D341Med (cell line): ENCODE data around the gene SLC12A7.
"Not testable (repeated sequence)": the region's sequence is repeated elsewhere in the genome, so short reads cannot be mapped to it uniquely, and the experiment has no call there.

ENCODE experiments used
- DNase-seq: peaks from one replicate; pipeline ENCODE4 v3.0.0; 2012; ENCODE audit warnings: low spot score

Gene SLC12A7

DNA sequence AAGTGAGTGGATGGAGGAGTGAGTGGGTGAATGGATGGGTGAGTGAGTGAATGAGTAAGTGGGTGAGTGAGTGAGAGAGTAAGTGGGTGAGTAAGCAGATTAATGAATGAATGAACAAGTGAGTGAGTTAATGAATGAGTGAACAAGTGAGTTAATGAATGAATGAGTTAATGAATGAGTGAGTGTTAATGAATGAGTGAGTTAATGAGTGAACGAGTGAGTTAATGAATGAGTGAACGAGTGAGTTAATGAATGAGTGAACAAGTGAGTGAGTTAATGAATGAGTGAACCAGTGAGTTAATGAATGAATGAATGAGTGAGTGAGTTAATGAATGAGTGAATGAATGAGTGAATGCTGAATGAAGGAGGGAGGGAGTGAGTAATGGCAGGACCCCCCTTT lies 76.9 kb downstream of the SLC12A7 start:
- DNase-seq, result no peak

DNA sequence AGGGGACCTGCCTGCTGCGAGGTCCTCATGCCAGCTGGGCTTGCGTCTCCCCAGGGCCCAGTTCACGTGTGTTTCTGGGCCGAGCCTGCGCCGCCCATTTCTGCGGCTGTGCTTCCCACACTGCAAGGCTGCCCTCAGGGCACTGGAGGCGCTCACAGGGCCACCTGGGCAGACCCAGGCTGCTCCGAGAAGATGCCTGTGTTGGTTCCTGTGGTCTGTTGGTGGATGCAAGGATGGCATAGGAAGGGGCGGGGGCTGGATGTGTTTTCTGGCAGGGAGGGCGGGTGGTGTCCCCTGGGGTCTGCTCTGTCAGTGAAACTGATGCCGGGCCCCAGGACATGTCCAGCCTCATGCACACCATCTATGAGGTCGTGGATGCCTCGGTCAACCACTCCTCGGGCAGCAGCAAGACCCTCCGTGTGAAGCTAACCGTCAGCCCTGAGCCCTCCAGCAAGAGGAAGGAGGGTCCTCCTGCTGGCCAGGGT lies 77.4 kb downstream of the SLC12A7 start:
- DNase-seq, result no peak

DNA sequence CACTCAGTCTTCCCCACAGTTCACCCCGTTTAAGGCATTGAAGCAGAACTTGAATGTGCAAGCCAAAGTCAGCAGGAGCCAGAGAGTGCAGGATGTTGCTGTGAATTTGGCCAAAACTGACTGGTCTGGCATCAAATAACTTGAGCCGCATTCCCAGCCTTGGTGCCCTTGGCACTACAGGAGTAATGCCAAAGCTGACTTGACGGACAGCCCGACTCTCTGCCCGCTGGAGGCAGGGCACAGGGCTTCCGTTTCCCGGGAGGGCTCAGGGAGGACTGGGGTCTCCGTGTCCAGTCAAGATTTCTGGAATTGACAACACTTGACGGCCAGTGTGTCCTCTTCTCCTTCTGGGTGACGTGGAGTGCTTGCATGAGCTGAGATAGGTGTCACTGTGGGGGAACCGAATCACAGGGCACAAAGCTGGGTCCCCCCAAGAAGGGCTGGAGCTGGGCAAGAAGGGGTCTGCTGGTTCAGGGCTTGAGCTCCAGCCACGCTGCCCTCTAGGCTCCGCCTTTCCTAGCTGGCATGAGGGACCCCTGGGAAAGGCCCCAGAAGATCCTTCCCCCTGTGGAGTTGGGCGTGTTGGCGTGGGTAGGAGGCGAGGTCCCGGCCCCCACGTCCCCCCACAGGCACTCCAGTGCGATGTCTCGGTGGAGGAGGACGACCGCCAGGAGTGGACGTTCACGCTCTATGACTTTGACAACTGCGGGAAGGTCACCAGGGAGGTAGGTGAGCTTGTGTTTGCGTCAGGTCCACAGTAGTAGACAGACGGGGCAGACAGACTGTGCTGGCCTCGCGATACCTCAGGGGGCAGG lies 78.0 kb downstream of the SLC12A7 start:
- DNase-seq, result no peak

DNA sequence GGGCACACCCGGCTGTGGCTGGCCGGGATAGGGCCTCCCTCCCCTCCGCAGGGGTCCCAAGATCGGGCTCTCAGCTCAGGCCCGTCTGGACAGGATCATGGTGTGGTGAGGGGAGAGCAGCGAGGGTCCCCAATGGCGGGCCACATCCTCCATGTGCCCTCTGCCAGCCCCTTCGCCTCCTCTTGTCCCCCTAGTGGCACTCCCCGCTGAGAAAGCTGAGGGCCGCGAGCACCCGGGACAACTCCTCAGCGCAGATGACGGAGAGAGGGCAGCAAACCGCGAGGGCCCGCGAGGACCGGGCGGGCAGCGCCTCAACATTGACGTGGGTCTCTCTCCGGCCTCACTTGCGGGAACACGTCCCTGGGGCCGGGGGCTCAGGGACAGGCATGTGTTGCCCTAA lies 78.7 kb downstream of the SLC12A7 start:
- no peak for DNase-seq

DNA sequence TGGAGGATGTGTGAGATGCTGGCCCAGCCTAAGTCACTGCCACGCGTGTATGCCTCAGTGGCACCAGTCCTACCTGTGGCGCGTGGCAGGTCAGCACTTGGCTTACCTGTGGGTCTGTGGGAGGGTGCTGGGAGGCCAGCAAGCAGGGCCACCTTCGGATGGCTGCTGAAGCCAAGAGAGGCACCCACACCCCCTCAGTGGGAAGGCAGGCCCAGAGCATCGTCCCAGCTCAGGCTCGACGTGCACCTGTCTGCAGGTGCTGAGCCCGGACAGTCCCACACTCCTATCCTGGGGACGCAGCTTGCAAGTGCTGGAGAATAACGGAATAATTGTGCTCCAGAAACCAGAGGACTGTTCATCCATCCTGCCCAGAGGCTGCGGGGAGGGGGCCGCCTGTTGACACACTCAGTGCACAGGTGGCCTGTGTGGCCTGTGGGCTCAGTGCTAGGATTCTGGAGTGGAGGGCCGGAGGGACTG lies 79.3 kb downstream of the SLC12A7 start:
- no peak for DNase-seq

DNA sequence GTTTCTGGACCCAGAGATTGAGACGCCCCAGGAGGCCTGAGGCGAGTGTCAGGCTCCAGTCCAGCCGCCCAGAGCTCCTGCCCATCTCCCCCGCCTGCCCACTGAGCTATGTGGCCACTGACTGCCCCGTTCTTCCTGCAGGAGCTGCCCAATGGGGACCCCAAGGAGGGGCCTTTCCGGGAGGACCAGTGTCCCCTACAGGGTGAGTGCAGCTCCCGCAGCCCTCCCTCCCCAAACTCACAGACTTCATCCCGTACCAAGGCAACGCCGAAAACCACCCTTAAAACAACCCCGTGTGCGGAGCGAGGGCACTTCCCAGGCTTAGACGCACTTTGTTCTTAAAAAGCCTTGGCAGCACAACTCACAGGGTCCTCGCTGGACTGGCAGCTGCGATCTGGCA lies 79.9 kb downstream of the SLC12A7 start:
- DNase-seq, result no peak

DNA sequence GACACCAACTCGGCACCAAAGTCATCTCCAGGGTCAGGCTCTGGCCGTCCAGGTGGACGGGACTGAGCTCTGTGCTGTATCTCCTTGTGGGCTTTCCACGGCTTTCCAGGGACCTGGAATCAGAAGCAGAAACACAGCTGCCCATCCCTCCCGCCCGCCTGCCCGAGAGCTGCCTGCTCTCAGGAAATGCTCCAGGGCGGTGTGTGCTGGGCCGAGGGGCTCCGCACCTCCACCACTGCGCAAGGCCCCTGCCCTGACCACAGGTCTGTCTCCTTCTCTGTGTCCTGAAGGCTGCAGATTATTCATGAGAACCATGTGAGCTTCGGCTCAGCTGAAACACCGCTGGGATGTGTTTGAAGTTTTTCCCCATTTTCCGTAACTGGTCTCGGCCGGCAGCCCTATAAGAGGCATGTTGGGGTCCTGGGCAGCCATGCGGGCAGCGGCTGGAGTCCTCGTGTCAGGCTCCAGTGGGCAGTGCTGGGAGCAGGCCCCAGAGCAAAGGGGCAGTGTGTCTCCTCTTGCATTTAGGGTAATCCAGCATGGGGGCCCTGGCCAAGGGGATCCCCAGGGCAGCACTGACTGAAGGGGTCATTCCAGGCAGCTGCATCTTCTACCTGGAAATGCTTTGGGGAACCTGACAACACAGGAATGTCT lies 80.4 kb downstream of the SLC12A7 start:
- no peak for DNase-seq

DNA sequence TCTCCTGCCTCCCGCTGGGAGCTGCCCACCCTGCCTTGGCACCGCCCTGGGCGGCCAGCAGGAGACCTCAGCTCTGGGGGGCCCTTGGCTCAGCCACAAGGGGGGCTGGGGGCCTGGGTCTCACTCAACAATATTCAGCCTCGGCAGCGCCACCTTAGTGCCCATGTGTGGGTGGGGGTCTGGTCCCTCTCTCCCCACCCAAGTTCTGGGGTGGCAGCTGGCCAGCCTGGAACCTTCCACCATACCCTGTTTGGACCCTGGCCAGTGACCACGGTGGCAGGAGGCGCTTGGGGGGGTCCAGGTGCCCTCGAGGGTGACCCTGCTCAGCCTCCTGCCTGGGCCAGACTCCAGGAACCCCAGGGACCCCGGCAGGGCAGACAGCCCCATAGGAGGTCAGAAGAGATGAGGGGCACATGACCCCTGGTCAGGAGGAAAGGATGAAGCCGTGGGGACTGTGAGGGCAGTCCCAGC lies 81.0 kb downstream of the SLC12A7 start:
- DNase-seq, result no peak

DNA sequence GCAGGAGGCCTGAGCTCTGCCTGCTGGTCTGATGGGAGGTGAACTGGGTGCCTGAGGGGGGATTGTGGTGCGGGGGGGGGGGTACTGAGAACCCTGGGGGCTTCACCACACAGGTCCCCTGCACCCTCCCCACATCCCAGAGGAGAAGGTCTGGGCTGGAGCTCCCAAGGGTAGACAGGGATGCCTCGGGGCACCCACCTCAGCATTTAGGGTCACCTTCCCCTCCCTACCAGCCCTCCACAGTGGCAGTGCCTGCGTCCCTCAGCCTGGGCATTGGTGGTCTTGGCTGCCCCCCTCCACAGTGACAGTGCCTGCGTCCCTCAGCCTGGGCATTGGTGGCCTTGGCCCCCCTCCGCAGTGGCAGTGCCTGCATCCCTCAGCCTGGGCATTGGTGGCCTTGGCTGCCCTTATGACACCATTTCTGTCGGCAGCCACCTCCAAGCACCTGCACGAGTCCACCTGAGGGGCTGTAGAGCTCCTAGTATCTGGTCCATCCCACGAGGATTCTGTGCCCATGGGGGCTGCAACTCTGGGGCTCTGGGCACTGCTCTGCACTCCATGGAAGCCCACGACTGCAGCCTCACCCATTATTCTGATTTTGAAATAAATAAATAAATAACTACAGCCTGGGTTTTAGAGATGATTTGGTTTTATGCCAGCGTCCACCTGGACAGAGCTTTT lies 81.8 kb downstream of the SLC12A7 start:
- no peak for DNase-seq

DNA sequence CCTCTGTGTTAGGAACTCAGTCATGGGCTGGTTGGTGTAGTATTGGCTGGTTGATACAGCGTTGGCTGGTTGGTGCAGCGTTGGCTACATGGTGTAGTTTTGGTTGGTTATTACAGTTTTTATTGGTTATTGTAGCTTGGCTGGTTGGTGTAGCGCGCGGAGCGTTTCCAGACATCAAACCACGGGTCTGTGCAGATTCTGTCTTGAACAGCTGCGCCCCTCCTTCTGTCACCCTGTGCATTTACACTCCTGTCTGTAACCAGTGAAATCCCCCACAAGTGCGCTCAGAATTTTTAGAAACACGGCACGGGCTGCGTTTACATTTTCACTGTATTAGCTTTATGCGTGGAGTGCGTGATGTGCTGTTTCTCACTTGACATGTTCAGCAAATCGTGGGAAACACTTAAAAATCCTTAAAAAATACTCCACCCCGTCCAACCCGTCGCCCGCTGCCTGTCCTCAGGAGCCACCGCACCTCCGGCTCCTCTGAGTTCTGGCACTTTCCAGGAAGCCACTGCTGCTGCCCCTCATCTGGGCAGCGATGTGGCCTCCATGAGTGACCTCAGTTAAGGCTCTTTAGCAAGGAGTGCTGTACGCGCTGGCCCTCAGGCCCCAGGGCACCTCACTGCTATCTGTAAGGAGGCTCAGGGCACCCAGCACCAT lies 82.5 kb downstream of the SLC12A7 start:
- DNase-seq, result no peak

DNA sequence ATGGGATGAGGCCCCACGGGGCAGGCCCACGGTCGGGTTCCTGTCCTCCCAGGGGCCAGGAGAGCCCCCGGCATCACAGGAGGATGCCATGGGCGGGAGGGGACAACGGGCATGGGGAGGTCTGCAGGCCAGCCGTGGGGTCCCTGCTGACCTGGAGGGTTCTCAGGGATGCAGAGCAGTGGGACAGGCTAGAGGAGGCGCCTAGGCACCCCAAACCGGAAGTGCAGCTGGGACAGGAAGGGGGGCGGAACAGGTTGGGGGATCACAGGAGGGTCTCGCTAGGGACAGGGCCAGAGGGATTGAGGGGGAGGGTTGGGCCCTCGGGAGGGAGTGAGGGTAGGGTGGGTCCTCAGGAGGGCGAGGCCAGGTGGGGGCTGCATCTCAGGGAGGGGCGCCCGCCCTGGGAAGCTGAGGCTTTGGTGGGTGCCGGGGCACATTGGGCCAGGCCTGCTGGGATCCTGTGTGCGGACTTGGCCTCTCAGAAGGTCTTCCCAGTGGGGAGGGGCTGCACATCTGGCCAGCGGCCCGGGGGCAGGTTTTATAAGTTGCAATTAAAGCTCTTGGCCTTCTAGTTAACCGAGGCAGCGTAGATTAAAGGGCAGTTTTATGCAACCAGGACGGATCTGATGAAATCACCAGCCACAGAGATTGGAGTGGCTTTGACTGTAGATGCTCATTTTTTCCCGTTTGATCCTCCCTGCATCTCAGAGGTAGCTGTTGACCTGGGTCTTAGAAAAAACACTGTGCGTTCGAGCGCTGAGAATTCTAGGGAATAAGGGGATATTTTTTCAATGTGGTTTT lies 83.2 kb downstream of the SLC12A7 start:
- DNase-seq, result no peak

DNA sequence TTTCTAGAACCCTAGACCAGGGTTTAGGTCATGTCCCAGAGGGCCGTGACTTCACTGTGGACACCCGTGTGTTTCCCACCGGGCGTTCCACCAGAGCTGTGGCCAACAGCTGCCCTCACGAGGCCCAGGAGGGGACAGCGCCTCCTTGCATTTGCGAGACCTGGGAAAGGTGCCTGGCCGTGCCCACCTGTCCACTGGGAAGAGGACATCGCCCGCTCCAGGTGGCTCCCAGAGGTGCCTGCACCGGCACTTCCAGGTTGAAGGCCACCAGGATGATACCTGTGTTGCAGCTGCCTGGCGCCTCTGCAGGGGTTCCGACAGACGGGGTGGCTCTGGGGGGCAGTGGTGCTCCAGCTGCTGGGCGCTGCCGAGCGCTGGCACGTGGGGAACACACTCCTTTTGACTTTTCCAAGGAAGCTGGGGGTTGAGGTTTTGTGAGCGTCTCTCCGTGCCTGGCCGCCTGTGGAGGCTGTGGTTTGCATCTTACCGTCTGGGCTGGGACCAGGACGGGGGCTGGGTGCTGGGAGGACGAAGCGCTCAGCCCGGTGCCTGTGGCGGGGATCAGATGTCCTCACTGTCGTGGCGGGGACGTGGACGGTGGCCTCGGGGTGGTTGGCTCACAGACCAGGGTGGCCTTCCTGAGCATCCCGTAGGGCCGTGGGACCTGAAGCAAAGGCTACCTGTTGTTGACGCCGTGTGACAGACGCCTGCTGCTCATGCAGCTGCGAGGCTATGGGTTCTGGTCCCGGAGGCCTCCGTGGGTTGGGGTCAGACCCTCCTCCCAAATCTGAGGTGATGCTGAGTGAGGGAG lies 84.0 kb downstream of the SLC12A7 start:
- no peak for DNase-seq

DNA sequence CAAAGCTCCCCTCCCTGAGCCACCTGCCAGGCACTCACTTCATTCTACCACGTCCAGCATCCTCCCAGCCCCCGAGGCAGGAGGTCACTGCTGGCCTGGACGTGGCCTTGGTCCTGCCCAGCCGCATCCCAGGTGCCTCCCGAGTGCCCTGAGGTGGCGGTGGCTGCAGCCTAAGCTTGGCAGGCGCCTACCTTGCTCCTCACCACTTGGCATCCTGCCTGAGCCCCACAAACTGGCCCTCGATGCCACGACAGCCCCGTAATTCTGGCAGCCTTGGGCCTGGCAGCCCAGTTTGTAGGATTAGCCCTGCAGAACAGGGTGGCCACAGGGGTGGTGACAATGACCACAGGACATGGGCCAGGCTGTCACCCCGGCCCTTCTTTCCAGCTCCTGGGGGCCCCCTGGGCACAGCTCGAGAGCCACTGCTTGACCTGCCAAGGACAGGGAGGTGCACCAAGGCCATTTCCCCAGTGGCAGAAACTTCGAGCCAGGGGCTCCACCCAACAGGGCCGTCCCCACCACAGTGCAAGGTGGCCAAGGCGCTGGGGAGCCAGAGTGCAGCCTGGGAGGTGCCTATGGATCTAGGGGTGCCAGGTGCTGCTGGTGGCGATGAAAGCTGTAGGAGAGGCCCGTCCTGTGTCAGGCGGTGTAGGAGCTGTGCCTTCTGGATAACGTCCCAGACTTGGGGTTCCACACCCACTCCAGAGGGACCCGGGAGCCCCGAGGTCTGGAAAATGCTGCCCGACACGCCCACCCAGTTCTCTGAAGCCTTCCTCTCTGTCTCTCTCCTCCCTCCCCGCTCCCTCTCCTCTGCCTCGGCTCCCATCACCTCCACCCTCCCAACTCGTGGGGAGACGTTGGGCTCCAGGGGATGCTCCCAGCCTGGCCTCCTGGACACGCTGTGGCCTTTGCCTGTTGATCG lies 84.9 kb downstream of the SLC12A7 start:
- DNase-seq, result no peak

DNA sequence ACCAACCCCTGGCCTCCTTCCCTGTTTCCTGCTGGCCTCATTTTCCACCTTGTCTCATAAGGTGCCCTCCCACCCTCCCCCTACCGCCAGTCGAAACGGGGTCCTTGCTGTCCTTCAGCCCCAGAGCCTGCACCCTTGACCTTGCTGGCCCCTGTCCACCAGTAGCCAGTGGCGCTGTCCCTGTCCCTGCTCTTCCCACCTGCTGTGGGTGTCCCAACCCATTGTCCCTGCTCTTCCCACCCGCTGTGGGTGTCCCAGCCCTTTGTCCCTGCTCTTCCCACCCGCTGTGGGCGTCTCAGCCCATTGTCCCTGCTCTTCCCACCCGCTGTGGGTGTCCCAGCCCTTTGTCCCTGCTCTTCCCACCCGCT lies 89.9 kb downstream of the SLC12A7 start:
- DNase-seq, result not testable (repeated sequence)

DNA sequence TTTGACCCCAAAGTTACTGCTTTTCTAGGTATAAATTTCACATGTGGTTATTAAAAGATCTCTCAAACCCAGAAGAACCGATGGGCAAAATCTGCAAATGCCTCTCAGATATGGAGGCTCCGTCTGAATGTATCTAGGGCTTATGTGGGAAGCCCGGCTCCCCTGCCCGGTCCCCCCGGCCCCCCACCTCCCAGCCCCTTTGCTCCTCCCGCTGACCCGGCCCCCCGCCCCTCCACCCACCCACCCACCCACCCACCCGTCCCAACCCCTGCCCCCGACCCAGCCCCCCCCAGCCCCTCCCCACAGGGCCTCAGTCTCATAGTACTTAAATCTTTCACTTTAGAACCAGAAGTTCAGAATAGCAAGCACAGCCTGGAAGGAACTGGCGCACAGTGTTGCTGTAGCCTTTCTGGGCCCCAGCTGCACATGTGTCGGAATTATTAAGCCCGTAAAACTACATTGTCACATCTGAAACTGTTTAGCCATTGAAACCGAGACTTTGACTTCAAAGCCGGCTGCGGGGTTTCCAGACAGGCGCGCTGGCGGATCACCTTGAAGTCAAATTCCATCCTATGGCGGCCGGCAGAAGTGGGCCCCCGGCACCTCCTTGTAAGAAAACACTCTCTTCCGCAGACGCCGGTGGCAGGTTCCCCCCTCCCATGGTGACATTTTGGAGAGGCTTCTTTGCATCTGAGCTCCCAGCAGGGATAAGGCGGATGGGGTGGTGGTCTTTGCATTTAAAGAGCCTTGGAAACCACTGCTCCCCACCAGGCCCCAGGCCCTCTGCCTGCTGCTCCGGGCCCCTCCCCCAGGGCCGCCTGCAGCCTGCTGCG lies 90.5 kb downstream of the SLC12A7 start:
- DNase-seq, result no peak

DNA sequence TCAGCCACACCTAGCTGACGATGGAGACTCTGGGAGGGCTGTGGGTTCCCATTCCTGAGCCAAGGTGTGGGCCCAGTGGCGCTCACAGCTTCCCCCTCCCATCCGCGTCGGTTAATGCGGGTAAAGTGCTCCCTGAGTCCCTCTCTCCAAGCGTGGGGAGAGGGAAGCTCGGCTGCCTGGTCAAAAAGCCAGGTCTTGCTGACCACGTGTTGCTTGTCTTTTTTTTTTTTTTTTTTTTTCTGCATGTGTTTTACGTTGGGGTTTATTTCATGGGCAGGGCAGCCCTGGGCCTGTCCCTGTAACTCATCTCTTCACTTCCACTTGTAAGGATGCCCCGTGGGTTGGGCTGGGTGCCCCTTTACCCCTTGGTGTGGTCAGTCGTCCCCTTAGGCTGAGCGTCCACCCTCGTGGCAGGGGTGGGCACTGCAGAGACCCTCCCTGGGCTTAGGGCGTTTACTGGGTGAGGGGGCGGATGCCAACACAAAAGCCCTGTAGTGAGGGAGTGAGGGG lies 91.4 kb downstream of the SLC12A7 start:
- no peak for DNase-seq

DNA sequence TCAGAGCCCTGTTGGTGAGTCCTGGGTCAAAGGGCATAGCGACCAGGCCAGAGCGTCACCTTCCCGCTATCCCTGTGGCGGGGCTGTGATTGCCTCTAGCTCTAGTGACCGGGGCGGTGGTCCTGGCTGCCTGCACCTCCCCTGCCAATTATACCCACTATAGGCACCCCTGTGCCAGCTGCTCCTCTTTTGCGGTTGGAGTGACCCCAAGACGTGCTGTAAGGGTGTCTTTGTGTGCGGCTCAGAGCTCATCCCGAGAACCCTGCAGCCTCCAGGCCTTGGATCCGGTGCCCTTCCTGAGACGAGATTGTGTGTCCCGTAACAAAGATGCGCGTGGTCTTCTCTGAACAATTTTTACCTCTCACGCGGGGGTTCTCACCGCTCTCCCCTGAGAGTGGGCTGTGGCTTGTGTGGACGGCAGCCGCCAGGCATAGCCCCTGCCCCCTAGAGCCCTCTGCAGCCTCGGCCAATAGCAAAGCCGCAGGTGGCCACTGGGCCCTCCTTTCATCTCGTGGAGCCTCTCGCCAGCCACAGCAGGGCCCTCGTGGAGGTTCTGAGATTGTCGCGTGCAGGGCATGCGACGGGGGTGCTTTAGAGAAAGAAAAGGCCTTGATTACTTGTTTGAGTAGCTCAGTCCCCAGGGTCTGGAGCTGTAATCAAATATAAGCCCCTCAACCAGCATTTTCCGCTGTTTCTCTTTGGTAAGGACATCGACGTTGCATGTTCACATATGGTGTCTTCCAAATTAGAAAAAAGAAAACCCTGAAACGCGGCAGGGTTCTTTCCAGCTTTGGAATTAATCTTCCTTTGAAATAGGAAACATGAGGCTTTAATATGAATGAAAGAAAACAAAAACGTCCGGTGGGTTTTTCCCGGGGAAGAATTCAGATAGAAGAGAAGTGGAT lies 92.6 kb downstream of the SLC12A7 start:
- no peak for DNase-seq
